ENCODE measurements around the gene ARMC2. TPM values are rescaled to one million over a fixed set of nuclear protein-coding genes. Genes with fewer than 3 reads are reported as not detected.
A peak's percentile ranks its signal among the peaks of the same experiment; 100 is the strongest.

Gene ARMC2
- total and polyA plus RNA-seq, 10 donors: 1.4 to 12.2 (median 5.7) TPM

GRCh38 chr6:108895571-108895970 lies 47.3 kb downstream of the ARMC2 start:
- Histone ChIP-seq H3K27me3 (replicated peaks in 1 of 7) (no peaks in the 10 kb centered on the region), H3K9me3 (no peaks in the 10 kb centered on the region), H3K4me1 (peaks cover 7 to 59% (median 43%) of the 10 kb centered on the region in 6 donors), H3K27ac (peak overlapping the region in 7 of 8 donors; percentile 52 to 83 (median 79)), H3K4me3 (no peak overlapping the region), H3K36me3 (no peaks in the 10 kb centered on the region)
- 46 to 89% (median 70%) methylated on average over 1 of the region's 1 CpG for WGBS, 5 donors
- intact Hi-C loops (cut with DNase I; ENCODE audit: low total_unique reads): no loop called here
- DNase-seq: no peak
- TF ChIP-seq CTCF (IDR thresholded peaks at IDR 0.05 in 8 of 11, conservative IDR thresholded peaks at IDR 0.05 in 3 of 11) (no peak), POLR2AphosphoS5 (IDR thresholded peaks at IDR 0.05) (no peak), POLR2A (IDR thresholded peaks at IDR 0.05) (no peak)

GRCh38 chr6:108896111-108896661 lies 48.0 kb downstream of the ARMC2 start:
- peak overlapping the region in 7 of 8 donors; percentile 52 to 83 (median 79) for H3K27ac ChIP-seq
- no peak overlapping the region for H3K4me3 ChIP-seq

GRCh38 chr6:108897371-108897770 lies 49.1 kb downstream of the ARMC2 start:
- no peak overlapping the region for H3K4me3 ChIP-seq
- WGBS, 5 donors: 83 to 100% (median 91%) methylated on average over 1 of the region's 1 CpG
- intact Hi-C loops (cut with DNase I; ENCODE audit: low total_unique reads): no loop called here
- no peaks in the 10 kb centered on the region for H3K27me3 ChIP-seq (replicated peaks in 1 of 7)
- H3K36me3 ChIP-seq: no peaks in the 10 kb centered on the region
- no peaks in the 10 kb centered on the region for H3K9me3 ChIP-seq
- TF ChIP-seq POLR2AphosphoS5 (IDR thresholded peaks at IDR 0.05) (no peak), CTCF (IDR thresholded peaks at IDR 0.05 in 8 of 11, conservative IDR thresholded peaks at IDR 0.05 in 3 of 11) (no peak), POLR2A (IDR thresholded peaks at IDR 0.05) (no peak)
- H3K4me1 ChIP-seq: peaks cover 19 to 75% (median 59%) of the 10 kb centered on the region in 6 donors
- H3K27ac ChIP-seq: peak overlapping the region in 1 of 8 donors; percentile 79
- no peak for DNase-seq

More at GRCh38 chr6:108896111-108896661, 48.0 kb downstream of the ARMC2 start:
- Histone ChIP-seq H3K9me3 (no peaks in the 10 kb centered on the region), H3K27me3 (replicated peaks in 1 of 7) (no peaks in the 10 kb centered on the region), H3K36me3 (no peaks in the 10 kb centered on the region), H3K4me1 (peaks cover 8 to 63% (median 47%) of the 10 kb centered on the region in 6 donors)
- TF ChIP-seq POLR2AphosphoS5 (IDR thresholded peaks at IDR 0.05) (no peak), POLR2A (IDR thresholded peaks at IDR 0.05) (no peak), CTCF (IDR thresholded peaks at IDR 0.05 in 8 of 11, conservative IDR thresholded peaks at IDR 0.05 in 3 of 11) (no peak)
- intact Hi-C loops (cut with DNase I; ENCODE audit: low total_unique reads): no loop called here
- DNase-seq: no peak
- WGBS, 5 donors: 40 to 58% (median 48%) methylated on average over 3 of the region's 3 CpGs

- Histone ChIP-seq H3K9me3 (no peaks in the 10 kb centered on the region), H3K27ac (peak overlapping the region; percentile 9 to 82 (median 76)), H3K36me3 (no peaks in the 10 kb centered on the region), H3K27me3 (replicated peaks in 1 of 7) (no peaks in the 10 kb centered on the region), H3K4me3 (no peak overlapping the region), H3K4me1 (peaks cover 23 to 62% (median 52%) of the 10 kb centered on the region in 6 donors)
- intact Hi-C loops (cut with DNase I; ENCODE audit: low total_unique reads): loop anchor here (10.0 kb wide), 1 partner anchor 172 kb away; no protein-coding TSS in a partner anchor
- DNase-seq: no peak
- no peak for TF ChIP-seq CTCF (IDR thresholded peaks at IDR 0.05 in 8 of 11, conservative IDR thresholded peaks at IDR 0.05 in 3 of 11)
- TF ChIP-seq POLR2AphosphoS5 (IDR thresholded peaks at IDR 0.05): no peak
- TF ChIP-seq POLR2A (IDR thresholded peaks at IDR 0.05): no peak
These were observed 54.2 kb downstream of the ARMC2 start for GRCh38 chr6:108902382-108902792.
